ENCODE measurements around the gene SIRPA. TPM values are rescaled to one million over a fixed set of nuclear protein-coding genes. Genes with fewer than 3 reads are reported as not detected.

SIRPA gene
- total and polyA plus RNA-seq, 2 of the 8 experiments (the other 6 are each of a cell fraction or from before 2014, with no cell fraction given) = 3.9 to 4.3 TPM

GRCh38 chr20:1906361-1907051 lies 11.3 kb downstream of the SIRPA start:
- Histone ChIP-seq H4K8ac (ENCODE audit: extremely low read depth, insufficient read depth, low read length) (no peak overlapping the region), H3K36me3 (ENCODE audit: control insufficient read depth in 2 of 4, insufficient read depth in 4 of 4, low read length in 3 of 4) (no peaks in the 10 kb centered on the region), H4K91ac (replicated peaks; ENCODE audit: insufficient read length, low read length) (no peak overlapping the region), H3K23me2 (ENCODE audit: low read depth, low read length) (no peaks in the 10 kb centered on the region; the same call in 1 of the 2 replicates), H3K79me1 (ENCODE audit: low read depth, low read length) (no peaks in the 10 kb centered on the region), H3K79me2 (ENCODE audit: control insufficient read depth in 1 of 2, insufficient read depth in 2 of 2, low read length in 2 of 2) (no peaks in the 10 kb centered on the region), H3K14ac (ENCODE audit: insufficient read length) (no peak overlapping the region), H3K18ac (ENCODE audit: extremely low read depth, low read length) (no peak overlapping the region), H3K27me3 (replicated peaks in 1 of 4; ENCODE audit: control insufficient read depth in 3 of 4, extremely low read depth in 1 of 4, insufficient read depth in 3 of 4, low read length in 3 of 4) (no peaks in the 10 kb centered on the region), H3K27ac (ENCODE audit: low read depth, low read length) (no peak overlapping the region), H3K9me3 (ENCODE audit: insufficient read depth in 2 of 2, low read depth in 1 of 2, low read length in 1 of 2) (no peaks in the 10 kb centered on the region), H4K5ac (ENCODE audit: insufficient read length, low read depth, low read length) (no peak overlapping the region), H2AFZ (ENCODE audit: low read length) (no peak overlapping the region), H2BK120ac (replicated peaks; ENCODE audit: low read depth, low read length) (no peak overlapping the region), H2AK5ac (ENCODE audit: low read depth, low read length) (peak overlapping the region; percentile 82; the same call in 1 of the 2 replicates), H2BK15ac (ENCODE audit: low read length) (no peak overlapping the region), H3K4ac (replicated peaks; ENCODE audit: insufficient read length, low read depth, low read length) (no peak overlapping the region), H3K56ac (replicated peaks; ENCODE audit: insufficient read length, low read depth, low read length) (no peak overlapping the region), H2BK5ac (ENCODE audit: low read depth, low read length) (no peak overlapping the region; the same call in 1 of the 2 replicates), H2BK20ac (ENCODE audit: low read length) (no peak overlapping the region), H2BK12ac (ENCODE audit: low read depth, low read length) (no peak overlapping the region), H3K4me2 (ENCODE audit: insufficient read depth in 1 of 2, low read depth in 2 of 2, low read length in 2 of 2) (no peak overlapping the region), H3K9ac (replicated peaks in 1 of 4; ENCODE audit: extremely low read depth in 1 of 4, low read depth in 3 of 4, low read length in 3 of 4) (no peak overlapping the region), H3K4me3 (ENCODE audit: extremely low read depth in 1 of 4, insufficient read depth in 2 of 4, low read depth in 3 of 4, low read length in 4 of 4) (no peak overlapping the region), H4K20me1 (replicated peaks in 1 of 2; ENCODE audit: control insufficient read depth in 1 of 2, insufficient read depth in 2 of 2, low read length in 2 of 2) (peaks cover 0 to 6% of the 10 kb centered on the region in 2 experiments), H3K4me1 (replicated peaks in 1 of 4; ENCODE audit: control insufficient read depth in 3 of 4, insufficient read depth in 4 of 4, low read length in 3 of 4) (peaks cover 0 to 6% (median 1%) of the 10 kb centered on the region in 4 experiments; a peak in 2 of 7 replicates), H3K23ac (ENCODE audit: insufficient read length) (no peak overlapping the region)
- FAIRE-seq = no peak
- POLR2A ChIA-PET (ENCODE audit: partially characterized antibody) = interaction anchor here (0.6 kb wide), 1 partner anchor 26 kb away, joined by 3 read pairs; no protein-coding TSS in a partner anchor
- WGBS, 2 experiments (ENCODE audit: extremely low coverage in 1 of 2, insufficient coverage in 1 of 2, insufficient read length in 1 of 2, insufficient replicate concordance in 2 of 2, low coverage in 1 of 2, low lambda C conversion rate in 2 of 2, missing lambda C conversion rate in 1 of 2) = 87% methylated on average over 9 of the region's 9 CpGs; no CpG with 5 or more reads in 1 of the 2 experiments
- no peak for DNase-seq (ENCODE audit: low read depth in 1 of 2, low spot score in 2 of 2)
- CTCF ChIA-PET (ENCODE audit: partially characterized antibody) = interaction anchor here (2.4 kb wide), 1 partner anchor 130 kb away, joined by 7 read pairs; no protein-coding TSS in a partner anchor
- TF ChIP-seq CBX5 (IDR thresholded peaks at IDR 0.05; ENCODE audit: low read depth, low read length) = no peak
- no peak for TF ChIP-seq TBP (IDR thresholded peaks at IDR 0.05; ENCODE audit: low read depth, low read length)
- TF ChIP-seq KDM1A (IDR thresholded peaks at IDR 0.05; ENCODE audit: borderline replicate concordance, low read length) = no peak
- no peak for TF ChIP-seq SIRT6 (IDR thresholded peaks at IDR 0.05; ENCODE audit: low read length)
- no peak for TF ChIP-seq RBBP5 (IDR thresholded peaks at IDR 0.05; ENCODE audit: borderline replicate concordance, low read depth, low read length)
- TF ChIP-seq SUZ12 (IDR thresholded peaks at IDR 0.05; ENCODE audit: low read length) = no peak
- no peak for TF ChIP-seq SAP30 (IDR thresholded peaks at IDR 0.05; ENCODE audit: insufficient read depth, insufficient replicate concordance, low read length)
- TF ChIP-seq EGR1 (IDR thresholded peaks at IDR 0.05; ENCODE audit: borderline replicate concordance, low read depth, low read length) = no peak
- TF ChIP-seq GTF2F1 (IDR thresholded peaks at IDR 0.05; ENCODE audit: borderline replicate concordance, low read depth, low read length) = no peak
- TF ChIP-seq TEAD4 (IDR thresholded peaks at IDR 0.05; ENCODE audit: low read depth, low read length) = no peak
- TF ChIP-seq POLR2AphosphoS5 (IDR thresholded peaks at IDR 0.05; ENCODE audit: low read depth, low read length) = no peak
- no peak for TF ChIP-seq E2F6 (IDR thresholded peaks at IDR 0.05)
